ENCODE results near the gene RPL28. TPM values are rescaled to one million over a fixed set of nuclear protein-coding genes. Genes with fewer than 3 reads are reported as not detected.
A peak's percentile ranks its signal among the peaks of the same experiment; 100 is the strongest.

The RPL28 gene
- total and polyA plus RNA-seq, 2 of the 13 experiments (the other 11 are each of a cell fraction or from before 2014, with no cell fraction given): 105 to 420 TPM

DNA sequence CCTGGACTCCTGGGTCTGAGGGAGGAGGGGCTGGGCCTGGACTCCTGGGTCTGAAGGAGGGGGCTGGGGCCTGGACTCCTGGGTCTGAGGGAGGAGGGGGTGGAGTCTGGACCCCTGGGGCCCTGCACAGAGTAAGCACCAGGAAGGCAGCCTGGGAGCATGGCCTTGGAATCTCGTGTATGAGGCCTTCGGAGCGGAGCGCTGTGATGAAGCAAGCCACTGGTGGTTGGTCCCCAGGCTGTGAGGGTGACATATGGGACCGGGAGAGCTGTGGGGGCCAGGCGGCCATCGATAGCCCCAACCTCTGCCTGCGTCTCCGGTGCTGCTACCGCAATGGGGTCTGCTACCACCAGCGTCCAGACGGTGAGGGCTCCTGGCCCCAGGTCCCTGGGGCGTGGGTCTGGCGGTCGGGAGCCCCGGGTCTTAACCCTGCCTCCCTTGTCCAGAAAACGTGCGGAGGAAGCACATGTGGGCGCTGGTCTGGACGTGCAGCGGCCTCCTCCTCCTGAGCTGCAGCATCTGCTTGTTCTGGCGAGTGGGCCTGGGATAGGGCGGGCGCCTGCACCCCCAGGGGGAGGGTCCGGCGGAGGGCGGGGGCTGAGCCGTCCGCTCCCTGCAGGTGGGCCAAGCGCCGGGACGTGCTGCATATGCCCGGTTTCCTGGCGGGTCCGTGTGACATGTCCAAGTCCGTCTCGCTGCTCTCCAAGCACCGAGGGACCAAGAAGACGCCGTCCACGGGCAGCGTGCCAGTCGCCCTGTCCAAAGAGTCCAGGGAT lies 8.2 kb upstream of the RPL28 start (continued):
- TF ChIP-seq, protein P1, sequence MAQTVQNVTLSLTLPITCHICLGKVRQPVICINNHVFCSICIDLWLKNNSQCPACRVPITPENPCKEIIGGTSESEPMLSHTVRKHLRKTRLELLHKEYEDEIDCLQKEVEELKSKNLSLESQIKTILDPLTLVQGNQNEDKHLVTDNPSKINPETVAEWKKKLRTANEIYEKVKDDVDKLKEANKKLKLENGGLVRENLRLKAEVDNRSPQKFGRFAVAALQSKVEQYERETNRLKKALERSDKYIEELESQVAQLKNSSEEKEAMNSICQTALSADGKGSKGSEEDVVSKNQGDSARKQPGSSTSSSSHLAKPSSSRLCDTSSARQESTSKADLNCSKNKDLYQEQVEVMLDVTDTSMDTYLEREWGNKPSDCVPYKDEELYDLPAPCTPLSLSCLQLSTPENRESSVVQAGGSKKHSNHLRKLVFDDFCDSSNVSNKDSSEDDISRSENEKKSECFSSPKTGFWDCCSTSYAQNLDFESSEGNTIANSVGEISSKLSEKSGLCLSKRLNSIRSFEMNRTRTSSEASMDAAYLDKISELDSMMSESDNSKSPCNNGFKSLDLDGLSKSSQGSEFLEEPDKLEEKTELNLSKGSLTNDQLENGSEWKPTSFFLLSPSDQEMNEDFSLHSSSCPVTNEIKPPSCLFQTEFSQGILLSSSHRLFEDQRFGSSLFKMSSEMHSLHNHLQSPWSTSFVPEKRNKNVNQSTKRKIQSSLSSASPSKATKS (CRISPR knock-in tag; IDR thresholded peaks at IDR 0.05): no peak
- TF ChIP-seq ZNF850 (CRISPR knock-in tag; conservative IDR thresholded peaks at IDR 0.05) (no peak), ZNF780A (CRISPR knock-in tag; IDR thresholded peaks at IDR 0.05) (no peak), ZNF703 (CRISPR knock-in tag; IDR thresholded peaks at IDR 0.05; ENCODE audit: borderline replicate concordance) (no peak), PITX1 (CRISPR knock-in tag; IDR thresholded peaks at IDR 0.05) (0 out of 2 replicates have a peak, but pooled peaks have one; percentile 10), ATM (IDR thresholded peaks at IDR 0.05; ENCODE audit: borderline replicate concordance) (no peak), ZNF543 (CRISPR knock-in tag; IDR thresholded peaks at IDR 0.05) (no peak), DMAP1 (CRISPR knock-in tag; IDR thresholded peaks at IDR 0.05) (peak; percentile 37; the same call in 1 of the 2 replicates), ZNF768 (CRISPR knock-in tag; IDR thresholded peaks at IDR 0.05) (0 out of 2 replicates have a peak, but pooled peaks have one; percentile 7), HOXA3 (CRISPR knock-in tag; IDR thresholded peaks at IDR 0.05) (peak; percentile 30; the same call in 1 of the 2 replicates), ZNF274 (CRISPR knock-in tag; IDR thresholded peaks at IDR 0.05) (no peak), ZNF674 (CRISPR knock-in tag; IDR thresholded peaks at IDR 0.05; ENCODE audit: low read depth) (no peak), KAT2B (IDR thresholded peaks at IDR 0.05; ENCODE audit: borderline replicate concordance, low read depth, low read length) (no peak), POLR2AphosphoS2 (IDR thresholded peaks at IDR 0.05; ENCODE audit: low read depth, low read length) (no peak), NFRKB (IDR thresholded peaks at IDR 0.05) (no peak), ZFP90 (CRISPR knock-in tag; IDR thresholded peaks at IDR 0.05; ENCODE audit: borderline replicate concordance) (no peak), ZNF207 (IDR thresholded peaks at IDR 0.05; ENCODE audit: borderline replicate concordance) (no peak), FOXM1 (CRISPR knock-in tag; IDR thresholded peaks at IDR 0.05) (no peak)
- TF ChIP-seq, protein P2, sequence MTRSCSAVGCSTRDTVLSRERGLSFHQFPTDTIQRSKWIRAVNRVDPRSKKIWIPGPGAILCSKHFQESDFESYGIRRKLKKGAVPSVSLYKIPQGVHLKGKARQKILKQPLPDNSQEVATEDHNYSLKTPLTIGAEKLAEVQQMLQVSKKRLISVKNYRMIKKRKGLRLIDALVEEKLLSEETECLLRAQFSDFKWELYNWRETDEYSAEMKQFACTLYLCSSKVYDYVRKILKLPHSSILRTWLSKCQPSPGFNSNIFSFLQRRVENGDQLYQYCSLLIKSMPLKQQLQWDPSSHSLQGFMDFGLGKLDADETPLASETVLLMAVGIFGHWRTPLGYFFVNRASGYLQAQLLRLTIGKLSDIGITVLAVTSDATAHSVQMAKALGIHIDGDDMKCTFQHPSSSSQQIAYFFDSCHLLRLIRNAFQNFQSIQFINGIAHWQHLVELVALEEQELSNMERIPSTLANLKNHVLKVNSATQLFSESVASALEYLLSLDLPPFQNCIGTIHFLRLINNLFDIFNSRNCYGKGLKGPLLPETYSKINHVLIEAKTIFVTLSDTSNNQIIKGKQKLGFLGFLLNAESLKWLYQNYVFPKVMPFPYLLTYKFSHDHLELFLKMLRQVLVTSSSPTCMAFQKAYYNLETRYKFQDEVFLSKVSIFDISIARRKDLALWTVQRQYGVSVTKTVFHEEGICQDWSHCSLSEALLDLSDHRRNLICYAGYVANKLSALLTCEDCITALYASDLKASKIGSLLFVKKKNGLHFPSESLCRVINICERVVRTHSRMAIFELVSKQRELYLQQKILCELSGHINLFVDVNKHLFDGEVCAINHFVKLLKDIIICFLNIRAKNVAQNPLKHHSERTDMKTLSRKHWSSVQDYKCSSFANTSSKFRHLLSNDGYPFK (CRISPR knock-in tag; IDR thresholded peaks at IDR 0.05; ENCODE audit: borderline replicate concordance): 0 out of 2 replicates have a peak, but pooled peaks have one; percentile 9
- TF ChIP-seq, protein P3, sequence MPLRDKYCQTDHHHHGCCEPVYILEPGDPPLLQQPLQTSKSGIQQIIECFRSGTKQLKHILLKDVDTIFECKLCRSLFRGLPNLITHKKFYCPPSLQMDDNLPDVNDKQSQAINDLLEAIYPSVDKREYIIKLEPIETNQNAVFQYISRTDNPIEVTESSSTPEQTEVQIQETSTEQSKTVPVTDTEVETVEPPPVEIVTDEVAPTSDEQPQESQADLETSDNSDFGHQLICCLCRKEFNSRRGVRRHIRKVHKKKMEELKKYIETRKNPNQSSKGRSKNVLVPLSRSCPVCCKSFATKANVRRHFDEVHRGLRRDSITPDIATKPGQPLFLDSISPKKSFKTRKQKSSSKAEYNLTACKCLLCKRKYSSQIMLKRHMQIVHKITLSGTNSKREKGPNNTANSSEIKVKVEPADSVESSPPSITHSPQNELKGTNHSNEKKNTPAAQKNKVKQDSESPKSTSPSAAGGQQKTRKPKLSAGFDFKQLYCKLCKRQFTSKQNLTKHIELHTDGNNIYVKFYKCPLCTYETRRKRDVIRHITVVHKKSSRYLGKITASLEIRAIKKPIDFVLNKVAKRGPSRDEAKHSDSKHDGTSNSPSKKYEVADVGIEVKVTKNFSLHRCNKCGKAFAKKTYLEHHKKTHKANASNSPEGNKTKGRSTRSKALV (CRISPR knock-in tag; IDR thresholded peaks at IDR 0.05): no peak
- TF ChIP-seq, protein P4, sequence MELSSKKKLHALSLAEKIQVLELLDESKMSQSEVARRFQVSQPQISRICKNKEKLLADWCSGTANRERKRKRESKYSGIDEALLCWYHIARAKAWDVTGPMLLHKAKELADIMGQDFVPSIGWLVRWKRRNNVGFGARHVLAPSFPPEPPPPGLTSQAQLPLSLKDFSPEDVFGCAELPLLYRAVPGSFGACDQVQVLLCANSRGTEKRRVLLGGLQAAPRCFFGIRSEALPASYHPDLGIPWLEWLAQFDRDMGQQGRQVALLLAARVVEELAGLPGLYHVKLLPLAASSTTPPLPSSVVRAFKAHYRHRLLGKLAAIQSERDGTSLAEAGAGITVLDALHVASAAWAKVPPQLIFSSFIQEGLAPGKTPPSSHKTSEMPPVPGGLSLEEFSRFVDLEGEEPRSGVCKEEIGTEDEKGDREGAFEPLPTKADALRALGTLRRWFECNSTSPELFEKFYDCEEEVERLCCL (CRISPR knock-in tag; IDR thresholded peaks at IDR 0.05; ENCODE audit: borderline replicate concordance): no peak

All from HepG2 (cell line).